ENCODE results near the gene AMPD3.

The AMPD3 gene

GRCh38 chr11:10519630-10520029, 64.6 kb downstream of the AMPD3 start:
- TF ChIP-seq, protein P1, sequence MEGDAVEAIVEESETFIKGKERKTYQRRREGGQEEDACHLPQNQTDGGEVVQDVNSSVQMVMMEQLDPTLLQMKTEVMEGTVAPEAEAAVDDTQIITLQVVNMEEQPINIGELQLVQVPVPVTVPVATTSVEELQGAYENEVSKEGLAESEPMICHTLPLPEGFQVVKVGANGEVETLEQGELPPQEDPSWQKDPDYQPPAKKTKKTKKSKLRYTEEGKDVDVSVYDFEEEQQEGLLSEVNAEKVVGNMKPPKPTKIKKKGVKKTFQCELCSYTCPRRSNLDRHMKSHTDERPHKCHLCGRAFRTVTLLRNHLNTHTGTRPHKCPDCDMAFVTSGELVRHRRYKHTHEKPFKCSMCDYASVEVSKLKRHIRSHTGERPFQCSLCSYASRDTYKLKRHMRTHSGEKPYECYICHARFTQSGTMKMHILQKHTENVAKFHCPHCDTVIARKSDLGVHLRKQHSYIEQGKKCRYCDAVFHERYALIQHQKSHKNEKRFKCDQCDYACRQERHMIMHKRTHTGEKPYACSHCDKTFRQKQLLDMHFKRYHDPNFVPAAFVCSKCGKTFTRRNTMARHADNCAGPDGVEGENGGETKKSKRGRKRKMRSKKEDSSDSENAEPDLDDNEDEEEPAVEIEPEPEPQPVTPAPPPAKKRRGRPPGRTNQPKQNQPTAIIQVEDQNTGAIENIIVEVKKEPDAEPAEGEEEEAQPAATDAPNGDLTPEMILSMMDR (IDR thresholded peaks at IDR 0.05; ENCODE audit: insufficient read depth, low read length, missing control alignments), result no peak
- H3K4me3 ChIP-seq (ENCODE audit: low read depth, low read length), result no peak overlapping the region
- no peak for DNase-seq (ENCODE audit: low read depth, low spot score)
- CTCF ChIA-PET, result interaction anchor here (0.8 to 3.2 kb wide), 4 partner anchors 22 to 218 kb away, joined by 3 to 22 read pairs (median 6); partner anchors contain the start of gene RNF141
- POLR2A ChIA-PET, result no interaction called here

- no peak for DNase-seq (ENCODE audit: low read depth, low spot score)
- TF ChIP-seq, protein P1 (IDR thresholded peaks at IDR 0.05; ENCODE audit: insufficient read depth, low read length, missing control alignments), result no peak
- CTCF ChIA-PET, result interaction anchor here (0.8 to 3.2 kb wide), 8 partner anchors 8 to 215 kb away, joined by 3 to 22 read pairs (median 4); partner anchors contain the start of gene RNF141
- H3K4me3 ChIP-seq (ENCODE audit: low read depth, low read length), result no peak overlapping the region
- POLR2A ChIA-PET, result no interaction called here
Measured at GRCh38 chr11:10520562-10520961, 65.5 kb downstream of the AMPD3 start.

DNA sequence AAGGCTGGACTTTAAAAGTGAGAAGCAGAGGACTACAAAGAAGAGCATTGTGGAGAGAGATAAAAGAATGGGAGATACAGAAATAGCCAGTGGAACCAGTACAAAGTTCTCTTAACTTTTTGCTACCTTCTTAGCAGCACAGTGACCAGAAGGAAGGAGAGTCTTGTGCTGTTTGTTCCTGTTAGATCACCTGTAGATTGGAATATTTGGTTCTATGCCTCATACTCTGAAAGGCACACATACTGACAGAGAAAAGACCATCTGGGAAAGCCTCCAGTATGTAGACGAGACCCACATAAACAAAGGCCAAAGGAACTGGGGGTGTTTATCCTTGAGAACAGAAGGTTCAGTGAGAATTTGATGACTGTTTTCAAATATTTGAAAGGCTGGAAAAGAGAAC, 67.2 kb downstream of the AMPD3 start:
- DNase-seq (ENCODE audit: low read depth, low spot score), result no peak
- TF ChIP-seq, protein P1 (IDR thresholded peaks at IDR 0.05; ENCODE audit: insufficient read depth, low read length, missing control alignments), result no peak
- ChIA-PET CTCF (interaction anchor here (1.3 kb wide), 1 partner anchor 19 kb away, joined by 6 read pairs; the partner anchor contains the start of gene RNF141), POLR2A (no interaction called here)
- H3K4me3 ChIP-seq (ENCODE audit: low read depth, low read length), result no peak overlapping the region

- POLR2A ChIA-PET, result no interaction called here
- no peak overlapping the region for H3K4me3 ChIP-seq (ENCODE audit: low read depth, low read length)
- CTCF ChIA-PET, result interaction anchor here (1.0 to 1.5 kb wide), 2 partner anchors 8 to 18 kb away, joined by 4 to 11 read pairs; partner anchors contain the start of gene RNF141
- no peak for DNase-seq (ENCODE audit: low read depth, low spot score)
- TF ChIP-seq, protein P1 (IDR thresholded peaks at IDR 0.05; ENCODE audit: insufficient read depth, low read length, missing control alignments), result no peak
Measured at GRCh38 chr11:10522921-10523320, 67.9 kb downstream of the AMPD3 start.

- no peak overlapping the region for H3K4me3 ChIP-seq (ENCODE audit: low read depth, low read length)
- TF ChIP-seq, protein P1 (IDR thresholded peaks at IDR 0.05; ENCODE audit: insufficient read depth, low read length, missing control alignments), result no peak
- POLR2A ChIA-PET, result no interaction called here
- no peak for DNase-seq (ENCODE audit: low read depth, low spot score)
- CTCF ChIA-PET, result no interaction called here
Measured at GRCh38 chr11:10524471-10524870, 69.4 kb downstream of the AMPD3 start.

DNA sequence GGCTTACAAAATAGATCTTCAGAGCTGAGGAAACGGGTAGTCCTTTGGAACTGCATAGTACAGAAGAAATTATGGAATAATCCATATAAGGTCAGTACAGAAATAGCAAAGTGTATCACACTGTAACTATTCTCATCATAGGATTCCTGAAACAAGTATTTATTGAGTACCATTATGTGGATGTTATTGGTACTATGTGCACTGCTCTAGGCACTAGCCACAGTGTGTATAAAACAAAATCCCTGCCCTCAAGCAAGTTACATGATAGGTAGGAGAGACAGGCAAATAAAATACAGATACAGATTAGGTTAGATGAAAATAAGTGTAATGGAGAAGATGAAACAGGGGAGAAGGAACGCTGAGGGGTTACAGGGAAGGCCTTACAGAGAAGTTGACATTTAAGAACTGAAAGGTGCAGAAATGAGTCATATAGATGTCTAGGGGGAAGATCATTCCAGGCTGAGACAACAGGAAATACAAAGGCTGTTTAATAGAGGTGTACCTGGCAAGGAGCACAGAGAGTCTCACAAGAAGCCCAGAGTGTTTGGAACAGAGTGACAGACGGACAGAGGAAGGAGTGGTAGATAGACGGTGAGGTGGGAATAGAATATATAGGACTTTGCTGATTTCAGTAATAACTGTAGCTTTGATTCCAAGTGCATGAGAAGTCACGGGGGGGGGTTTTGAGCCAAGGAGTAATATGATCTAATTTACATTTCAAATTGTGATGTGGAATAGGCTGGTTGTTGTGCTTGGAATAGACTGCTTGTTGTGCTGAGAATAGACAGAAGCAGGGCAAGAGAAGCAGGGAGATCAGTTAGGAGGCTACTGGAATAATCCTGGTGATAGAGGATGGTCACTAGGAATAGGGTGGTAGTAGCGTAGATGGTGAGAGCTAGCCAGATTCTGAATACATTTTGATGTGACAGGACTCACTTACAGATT, 72.2 kb downstream of the AMPD3 start:
- ChIA-PET POLR2A (interaction anchor here (0.7 to 1.2 kb wide), 2 partner anchors 25 to 166 kb away, joined by 3 to 6 read pairs; partner anchors contain the start of gene IRAG1), CTCF (interaction anchor here (0.8 to 2.4 kb wide), 2 partner anchors 12 to 14 kb away, joined by 3 to 20 read pairs; partner anchors contain the start of gene RNF141)
- no peak for DNase-seq (ENCODE audit: low read depth, low spot score)
- TF ChIP-seq, protein P1 (IDR thresholded peaks at IDR 0.05; ENCODE audit: insufficient read depth, low read length, missing control alignments), result no peak
- no peak overlapping the region for H3K4me3 ChIP-seq (ENCODE audit: low read depth, low read length)

Data from AG04449 (cell line).